GM18951 (cell line): ENCODE measurements around the gene ANGPTL4.
"Not testable (repeated sequence)": the region's sequence is repeated elsewhere in the genome, so short reads cannot be mapped to it uniquely, and the experiment has no call there.

Experiments used
- POLR2A ChIP-seq: IDR thresholded peaks from 4 replicates; pipeline ENCODE4 v1.6.1; 2011; ENCODE audit warnings: mild to moderate bottlenecking; ENCODE audit not compliant: insufficient read length, insufficient read depth; ENCODE audit errors: extremely low read depth
- in situ Hi-C: fragments of 300-500 bp; cut with MboI; formaldehyde crosslinking; loops from one replicate; pipeline ENCODE4 v1.12.0; 2022; ENCODE audit warnings: low sequenced_read_pairs, mixed read lengths, inconsistent platforms; ENCODE audit not compliant: unreplicated experiment

The ANGPTL4 gene, protein sequence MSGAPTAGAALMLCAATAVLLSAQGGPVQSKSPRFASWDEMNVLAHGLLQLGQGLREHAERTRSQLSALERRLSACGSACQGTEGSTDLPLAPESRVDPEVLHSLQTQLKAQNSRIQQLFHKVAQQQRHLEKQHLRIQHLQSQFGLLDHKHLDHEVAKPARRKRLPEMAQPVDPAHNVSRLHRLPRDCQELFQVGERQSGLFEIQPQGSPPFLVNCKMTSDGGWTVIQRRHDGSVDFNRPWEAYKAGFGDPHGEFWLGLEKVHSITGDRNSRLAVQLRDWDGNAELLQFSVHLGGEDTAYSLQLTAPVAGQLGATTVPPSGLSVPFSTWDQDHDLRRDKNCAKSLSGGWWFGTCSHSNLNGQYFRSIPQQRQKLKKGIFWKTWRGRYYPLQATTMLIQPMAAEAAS

DNA sequence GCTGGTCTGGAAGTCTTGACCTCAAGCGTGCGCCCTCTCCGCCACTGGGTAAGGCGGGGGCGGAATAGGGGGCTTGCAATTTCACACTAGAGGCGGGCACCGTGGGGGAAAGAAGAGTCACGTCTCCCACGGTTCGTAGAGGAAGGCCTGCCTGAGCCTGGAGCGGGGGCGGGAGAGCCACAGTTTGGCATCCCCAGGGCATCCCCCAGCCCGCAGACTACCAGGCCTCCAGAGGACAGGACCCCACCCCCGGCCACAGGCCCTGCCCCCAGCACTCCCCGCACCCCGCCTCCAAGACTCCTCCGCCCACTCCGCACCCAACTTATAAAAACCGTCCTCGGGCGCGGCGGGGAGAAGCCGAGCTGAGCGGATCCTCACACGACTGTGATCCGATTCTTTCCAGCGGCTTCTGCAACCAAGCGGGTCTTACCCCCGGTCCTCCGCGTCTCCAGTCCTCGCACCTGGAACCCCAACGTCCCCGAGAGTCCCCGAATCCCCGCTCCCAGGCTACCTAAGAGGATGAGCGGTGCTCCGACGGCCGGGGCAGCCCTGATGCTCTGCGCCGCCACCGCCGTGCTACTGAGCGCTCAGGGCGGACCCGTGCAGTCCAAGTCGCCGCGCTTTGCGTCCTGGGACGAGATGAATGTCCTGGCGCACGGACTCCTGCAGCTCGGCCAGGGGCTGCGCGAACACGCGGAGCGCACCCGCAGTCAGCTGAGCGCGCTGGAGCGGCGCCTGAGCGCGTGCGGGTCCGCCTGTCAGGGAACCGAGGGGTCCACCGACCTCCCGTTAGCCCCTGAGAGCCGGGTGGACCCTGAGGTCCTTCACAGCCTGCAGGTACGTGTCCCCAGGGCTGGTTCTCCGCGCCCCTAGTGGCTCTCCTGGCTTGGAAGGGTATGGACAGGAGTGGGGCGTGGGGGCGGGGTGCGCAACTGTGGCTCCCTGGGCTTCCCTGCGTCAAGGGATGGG, at the start of gene ANGPTL4:
TSS of gene ANGPTL4 (plus strand) at position 353 of the 969 bp plus-strand sequence. CDS start at position 520, 167 bp downstream.
- in situ Hi-C loops: no loop called here
- no peak for TF ChIP-seq POLR2A

DNA sequence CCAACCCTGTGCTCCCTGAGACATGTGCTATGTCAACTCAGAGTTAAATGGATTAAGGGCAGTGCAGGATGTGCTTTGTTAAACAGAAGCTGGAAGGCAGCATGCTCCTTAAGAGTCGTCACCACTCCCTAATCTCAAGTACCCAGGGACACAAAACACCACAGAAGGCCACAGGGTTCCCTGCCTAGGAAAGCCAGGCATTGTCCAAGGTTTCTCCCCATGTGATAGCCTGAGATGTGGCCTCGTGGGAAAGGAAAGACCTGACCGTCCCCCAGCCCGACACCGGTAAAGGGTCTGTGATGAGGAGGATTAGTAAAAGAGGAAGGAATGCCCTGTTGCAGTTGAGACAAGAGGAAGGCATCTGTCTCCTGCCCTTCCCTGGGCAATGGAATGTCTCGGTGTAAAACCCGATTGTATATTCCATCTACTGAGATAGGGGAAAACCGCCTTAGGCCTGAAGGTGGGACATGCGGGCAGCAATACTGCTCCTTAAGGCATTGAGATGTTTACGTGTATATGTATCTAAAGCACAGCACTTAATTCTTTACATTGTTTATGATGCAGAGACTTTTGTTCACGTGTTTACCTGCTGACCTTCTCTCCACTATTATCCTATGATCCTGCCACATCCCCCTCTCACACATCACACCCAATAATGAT, 48.8 kb upstream of the ANGPTL4 start:
- in situ Hi-C loops: not testable (repeated sequence)

DNA sequence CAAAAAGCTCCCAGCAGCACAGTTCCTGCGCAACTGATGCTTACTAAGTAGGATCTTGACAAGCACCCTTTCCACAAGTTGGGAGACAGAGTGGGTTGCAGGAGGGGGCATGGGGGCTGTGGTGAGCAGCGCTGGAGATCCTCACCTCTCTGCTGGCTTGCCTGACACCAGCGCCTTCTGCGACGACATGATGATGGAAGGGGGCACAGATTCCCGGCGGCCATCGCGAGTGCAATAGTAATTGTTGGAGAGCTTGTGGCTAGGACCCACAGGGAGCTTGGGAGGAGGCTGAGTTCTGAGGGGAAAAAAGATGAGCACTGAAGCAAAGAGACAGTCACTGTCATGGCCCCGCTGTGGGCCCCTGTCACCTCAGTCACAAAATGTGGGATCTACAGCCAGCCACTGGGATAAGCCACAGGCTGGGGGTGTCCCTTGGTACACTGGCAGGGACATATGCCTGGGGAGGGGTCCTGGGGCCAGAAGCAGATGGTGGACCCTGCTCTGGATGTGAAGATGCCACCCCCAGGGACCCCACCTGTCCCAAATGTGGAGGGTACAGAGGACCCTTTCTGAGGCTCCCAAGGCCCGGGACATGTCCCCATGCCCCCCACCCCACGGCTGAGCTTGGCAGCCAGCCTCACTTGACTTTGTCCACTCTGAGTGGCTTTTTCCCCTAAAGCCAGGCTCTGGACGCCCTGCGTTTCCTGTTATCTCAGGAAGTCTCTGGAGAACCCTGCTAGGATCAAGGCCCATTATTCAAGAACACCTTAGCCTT, 47.4 kb upstream of the ANGPTL4 start:
- in situ Hi-C loops: no loop called here
- TF ChIP-seq POLR2A: no peak

DNA sequence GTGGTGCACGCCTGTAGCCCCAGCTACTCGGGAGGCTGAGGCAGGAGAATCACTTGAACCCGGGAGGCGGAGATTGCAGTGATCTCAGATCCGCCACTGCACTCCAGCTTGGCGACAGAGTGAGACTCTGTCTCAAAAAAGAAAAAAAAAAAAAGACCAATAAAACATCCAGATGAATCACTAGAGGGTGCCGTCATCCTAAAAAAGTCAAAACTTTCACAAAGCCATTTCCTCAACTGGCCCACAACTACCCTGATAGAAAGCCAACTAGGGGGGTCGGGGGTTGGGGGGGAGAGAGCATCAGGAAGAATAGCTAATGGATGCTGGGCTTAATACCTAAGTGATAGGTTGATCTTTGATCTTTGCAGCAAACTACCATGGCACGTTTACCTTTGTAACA, 45.1 kb upstream of the ANGPTL4 start:
- in situ Hi-C loops: not testable (repeated sequence)

DNA sequence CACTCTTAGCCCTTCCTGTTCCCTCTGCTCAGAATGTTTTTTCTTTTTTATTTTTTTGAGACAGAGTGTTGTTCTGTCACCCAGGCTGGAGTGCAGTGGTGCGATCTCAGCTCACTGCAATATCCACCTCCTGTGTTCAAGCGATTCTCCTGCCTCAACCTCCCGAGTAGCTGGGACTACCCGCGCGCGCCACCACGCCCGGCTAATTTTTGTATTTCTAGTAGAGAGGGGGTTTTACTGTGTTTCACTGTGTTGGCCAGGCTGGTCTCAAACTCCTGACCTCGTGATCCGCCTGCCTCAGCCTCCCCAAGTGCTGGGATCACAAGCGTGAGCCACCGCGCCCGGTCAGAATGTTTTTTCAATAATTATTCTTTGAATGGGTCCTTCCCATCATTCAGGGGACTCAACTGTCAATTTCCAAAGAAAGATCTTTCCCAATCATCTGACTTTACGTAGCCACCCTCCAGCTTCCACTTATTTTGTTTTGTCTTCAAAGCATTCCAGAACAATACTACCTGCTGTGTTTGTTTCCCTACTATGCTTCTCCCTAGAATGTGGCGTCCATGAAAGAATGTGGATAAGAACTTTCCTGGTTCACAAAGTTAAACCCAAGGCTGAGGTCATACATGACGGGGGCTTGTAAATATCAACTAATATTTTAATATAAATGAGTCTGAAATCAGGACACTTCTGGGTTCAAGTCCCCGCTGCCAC, 44.0 kb upstream of the ANGPTL4 start:
- no peak for TF ChIP-seq POLR2A
- in situ Hi-C loops: no loop called here

DNA sequence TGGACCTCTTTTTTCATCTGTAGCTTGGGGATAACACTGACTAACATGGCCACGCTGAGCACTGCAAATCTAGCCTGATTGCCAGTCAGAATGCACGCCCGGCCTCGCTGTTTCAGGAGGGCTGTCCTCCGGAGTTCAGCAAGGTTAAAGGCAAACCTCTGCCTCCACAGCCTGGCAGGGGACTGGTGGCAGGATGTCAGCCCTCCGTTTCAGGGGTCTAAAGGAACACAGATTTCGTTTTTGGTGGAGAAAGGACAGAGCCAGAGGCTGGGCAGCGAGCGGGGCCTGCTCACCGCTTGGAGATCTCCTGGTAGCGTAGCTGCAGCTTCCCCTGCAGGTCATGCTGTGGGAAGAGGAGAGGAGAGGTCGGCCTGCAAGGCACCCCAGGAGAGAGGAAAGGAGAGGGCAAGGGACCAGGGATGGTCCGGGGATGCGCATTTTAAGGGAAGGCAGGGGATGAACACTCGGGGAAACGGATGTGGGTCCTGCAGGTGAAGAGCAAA, 43.3 kb upstream of the ANGPTL4 start:
- TF ChIP-seq POLR2A: no peak
- in situ Hi-C loops: no loop called here

DNA sequence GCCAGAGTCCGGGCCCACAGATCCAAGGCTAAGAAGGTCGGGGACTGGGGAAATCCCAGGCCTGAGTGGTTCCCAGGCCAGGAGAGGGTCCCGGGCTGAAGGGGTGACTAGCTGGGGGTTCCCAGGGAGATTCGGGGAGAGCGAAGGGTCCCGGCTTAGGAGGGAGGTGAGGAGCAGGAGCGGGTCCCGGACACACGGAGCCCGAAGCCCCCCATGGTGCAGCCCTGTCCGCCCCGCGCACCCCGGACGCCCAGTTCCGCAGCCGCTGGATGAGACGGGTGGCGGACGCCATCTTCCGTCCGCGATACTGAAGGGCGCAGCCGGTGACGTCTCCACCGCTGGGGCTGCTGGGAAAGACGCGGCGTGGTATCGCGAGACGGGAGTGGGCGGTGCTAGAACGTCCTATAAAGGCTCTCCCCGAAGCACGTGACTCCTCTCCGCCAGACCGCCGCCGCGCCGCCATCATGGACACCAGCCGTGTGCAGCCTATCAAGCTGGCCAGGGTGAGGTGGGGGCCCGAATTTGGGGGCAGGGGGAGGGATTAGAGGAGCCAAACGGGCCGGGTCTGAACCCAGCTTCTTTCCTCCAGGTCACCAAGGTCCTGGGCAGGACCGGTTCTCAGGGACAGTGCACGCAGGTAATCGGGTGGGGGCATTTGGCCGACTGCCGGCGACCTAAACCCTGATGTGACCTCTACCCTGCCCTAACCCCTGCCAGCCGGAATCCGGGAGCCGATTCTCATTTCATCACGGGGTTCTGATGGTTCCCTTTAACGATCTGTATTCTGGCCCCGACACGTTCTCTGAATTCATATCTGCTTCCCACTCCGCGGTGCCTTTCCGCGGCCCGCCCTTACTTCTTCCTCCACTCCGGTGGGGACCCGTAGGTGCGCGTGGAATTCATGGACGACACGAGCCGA, 42.6 kb upstream of the ANGPTL4 start, which contains the start of the genes NDUFA7 and RPS28:
TSS of gene NDUFA7 (minus strand) at position 309 of the 919 bp plus-strand sequence. CDS start at position 292, 17 bp downstream.
TSS of gene RPS28 (plus strand) at position 430 of the 919 bp plus-strand sequence. CDS start at position 465, 35 bp downstream.
- peak; percentile 90 for TF ChIP-seq POLR2A
- in situ Hi-C loops: no loop called here

DNA sequence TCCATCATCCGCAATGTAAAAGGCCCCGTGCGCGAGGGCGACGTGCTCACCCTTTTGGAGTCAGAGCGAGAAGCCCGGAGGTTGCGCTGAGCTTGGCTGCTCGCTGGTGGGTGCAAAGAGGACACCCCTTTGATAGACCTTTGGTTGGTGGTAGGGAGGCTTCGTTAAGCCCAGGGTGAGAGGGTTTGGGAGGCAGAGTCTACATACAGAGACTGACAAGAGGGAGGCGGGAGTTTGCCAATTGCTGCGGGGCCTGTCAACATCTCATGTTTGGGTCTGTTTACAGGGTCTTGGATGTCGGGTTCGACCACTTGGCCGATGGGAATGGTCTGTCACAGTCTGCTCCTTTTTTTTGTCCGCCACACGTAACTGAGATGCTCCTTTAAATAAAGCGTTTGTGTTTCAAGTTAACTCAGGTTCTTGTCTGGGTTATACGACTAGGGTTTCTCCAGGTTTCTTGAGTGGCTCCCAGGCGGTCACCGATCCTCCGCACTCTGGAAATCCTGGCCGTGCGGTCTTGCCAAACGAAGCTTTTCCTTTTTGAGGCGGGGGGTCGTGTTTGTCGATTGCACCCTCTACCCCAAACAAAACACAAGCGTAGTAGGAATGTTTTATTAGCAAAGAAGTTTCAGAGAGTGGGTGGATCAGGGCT, 41.8 kb upstream of the ANGPTL4 start:
- in situ Hi-C loops: no loop called here

DNA sequence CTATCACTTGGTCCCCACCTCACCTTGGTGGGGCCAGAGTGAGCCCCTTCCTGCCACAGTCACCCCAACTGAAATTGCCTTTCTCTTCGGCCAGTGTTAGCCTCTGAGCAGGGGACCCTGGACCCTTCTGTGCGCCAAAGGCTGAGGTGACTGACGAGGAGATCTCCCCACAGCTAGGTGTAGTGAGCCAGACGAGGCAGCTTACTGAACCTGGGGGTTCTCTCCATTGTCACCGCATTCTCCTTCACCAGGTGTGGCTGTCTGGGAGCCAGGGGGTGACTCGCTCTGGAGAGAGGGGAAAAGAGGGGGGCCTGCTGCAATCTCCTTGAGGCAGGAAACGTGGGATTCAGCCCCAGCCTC, 41.3 kb upstream of the ANGPTL4 start:
- no peak for TF ChIP-seq POLR2A
- in situ Hi-C loops: no loop called here

More for the DNA sequence above, 41.8 kb upstream of the ANGPTL4 start:
- no peak for TF ChIP-seq POLR2A

DNA sequence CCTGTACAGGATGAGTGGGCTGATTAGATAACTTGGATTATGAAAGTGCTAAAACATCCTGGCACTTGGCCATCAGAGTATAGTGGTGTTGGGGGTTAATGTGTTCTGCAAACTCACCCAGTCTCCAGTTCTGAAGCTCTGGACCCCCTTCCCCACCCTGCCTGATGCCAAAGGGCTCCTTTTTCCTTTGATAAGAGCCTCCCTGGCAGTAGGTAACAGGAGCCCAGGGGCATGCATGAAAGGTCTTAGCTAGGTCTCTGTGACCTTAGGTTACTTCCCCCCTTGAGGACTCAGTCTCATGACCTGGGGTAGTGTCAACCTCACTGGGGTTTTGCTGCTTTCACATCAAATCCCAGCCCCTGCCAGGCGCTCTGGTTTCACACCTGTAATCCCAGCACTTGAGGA, 40.2 kb upstream of the ANGPTL4 start:
- in situ Hi-C loops: no loop called here
- no peak for TF ChIP-seq POLR2A
